ENCODE measurements around the gene SIX4. TPM values are rescaled to one million over a fixed set of nuclear protein-coding genes. Genes with fewer than 3 reads are reported as not detected.

The SIX4 gene
- total and polyA plus RNA-seq, 10 of the 15 experiments (the other 5 are each of a cell fraction or from before 2014, with no cell fraction given) = 0.04 to 0.26 (median 0.06) TPM; not detected in 5

GRCh38 chr14:60661721-60662120 lies 62.4 kb downstream of the SIX4 start:
- TF ChIP-seq SP1 (IDR thresholded peaks at IDR 0.05; ENCODE audit: low read depth, low read length) (no peak), STAT3 (IDR thresholded peaks at IDR 0.05; ENCODE audit: low read depth, low read length) (no peak), ESRRA (IDR thresholded peaks at IDR 0.05; ENCODE audit: low read length) (no peak), MXI1 (IDR thresholded peaks at IDR 0.05; ENCODE audit: low read depth, low read length) (no peak), SUPT20H (IDR thresholded peaks at IDR 0.05; ENCODE audit: borderline replicate concordance, control insufficient read depth, low read depth, low read length) (no peak), ZZZ3 (IDR thresholded peaks at IDR 0.05; ENCODE audit: control insufficient read depth, insufficient read length, low read depth) (no peak)
- TF ChIP-seq, protein P1, sequence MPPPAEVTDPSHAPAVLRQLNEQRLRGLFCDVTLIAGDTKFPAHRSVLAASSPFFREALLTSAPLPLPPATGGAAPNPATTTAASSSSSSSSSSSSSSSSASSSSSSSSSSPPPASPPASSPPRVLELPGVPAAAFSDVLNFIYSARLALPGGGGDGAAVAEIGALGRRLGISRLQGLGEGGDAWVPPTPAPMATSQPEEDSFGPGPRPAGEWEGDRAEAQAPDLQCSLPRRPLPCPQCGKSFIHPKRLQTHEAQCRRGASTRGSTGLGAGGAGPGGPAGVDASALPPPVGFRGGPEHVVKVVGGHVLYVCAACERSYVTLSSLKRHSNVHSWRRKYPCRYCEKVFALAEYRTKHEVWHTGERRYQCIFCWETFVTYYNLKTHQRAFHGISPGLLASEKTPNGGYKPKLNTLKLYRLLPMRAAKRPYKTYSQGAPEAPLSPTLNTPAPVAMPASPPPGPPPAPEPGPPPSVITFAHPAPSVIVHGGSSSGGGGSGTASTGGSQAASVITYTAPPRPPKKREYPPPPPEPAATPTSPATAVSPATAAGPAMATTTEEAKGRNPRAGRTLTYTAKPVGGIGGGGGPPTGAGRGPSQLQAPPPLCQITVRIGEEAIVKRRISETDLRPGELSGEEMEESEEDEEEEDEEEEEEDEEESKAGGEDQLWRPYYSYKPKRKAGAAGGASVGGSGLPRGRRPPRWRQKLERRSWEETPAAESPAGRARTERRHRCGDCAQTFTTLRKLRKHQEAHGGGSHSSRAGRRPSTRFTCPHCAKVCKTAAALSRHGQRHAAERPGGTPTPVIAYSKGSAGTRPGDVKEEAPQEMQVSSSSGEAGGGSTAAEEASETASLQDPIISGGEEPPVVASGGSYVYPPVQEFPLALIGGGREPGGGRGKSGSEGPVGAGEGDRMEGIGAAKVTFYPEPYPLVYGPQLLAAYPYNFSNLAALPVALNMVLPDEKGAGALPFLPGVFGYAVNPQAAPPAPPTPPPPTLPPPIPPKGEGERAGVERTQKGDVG (CRISPR knock-in tag; IDR thresholded peaks at IDR 0.05) = no peak
- TF ChIP-seq, protein P2, sequence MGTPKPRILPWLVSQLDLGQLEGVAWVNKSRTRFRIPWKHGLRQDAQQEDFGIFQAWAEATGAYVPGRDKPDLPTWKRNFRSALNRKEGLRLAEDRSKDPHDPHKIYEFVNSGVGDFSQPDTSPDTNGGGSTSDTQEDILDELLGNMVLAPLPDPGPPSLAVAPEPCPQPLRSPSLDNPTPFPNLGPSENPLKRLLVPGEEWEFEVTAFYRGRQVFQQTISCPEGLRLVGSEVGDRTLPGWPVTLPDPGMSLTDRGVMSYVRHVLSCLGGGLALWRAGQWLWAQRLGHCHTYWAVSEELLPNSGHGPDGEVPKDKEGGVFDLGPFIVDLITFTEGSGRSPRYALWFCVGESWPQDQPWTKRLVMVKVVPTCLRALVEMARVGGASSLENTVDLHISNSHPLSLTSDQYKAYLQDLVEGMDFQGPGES (IDR thresholded peaks at IDR 0.05) = no peak
- TF ChIP-seq, protein P3, sequence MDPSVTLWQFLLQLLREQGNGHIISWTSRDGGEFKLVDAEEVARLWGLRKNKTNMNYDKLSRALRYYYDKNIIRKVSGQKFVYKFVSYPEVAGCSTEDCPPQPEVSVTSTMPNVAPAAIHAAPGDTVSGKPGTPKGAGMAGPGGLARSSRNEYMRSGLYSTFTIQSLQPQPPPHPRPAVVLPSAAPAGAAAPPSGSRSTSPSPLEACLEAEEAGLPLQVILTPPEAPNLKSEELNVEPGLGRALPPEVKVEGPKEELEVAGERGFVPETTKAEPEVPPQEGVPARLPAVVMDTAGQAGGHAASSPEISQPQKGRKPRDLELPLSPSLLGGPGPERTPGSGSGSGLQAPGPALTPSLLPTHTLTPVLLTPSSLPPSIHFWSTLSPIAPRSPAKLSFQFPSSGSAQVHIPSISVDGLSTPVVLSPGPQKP (IDR thresholded peaks at IDR 0.05; ENCODE audit: low read depth, low read length) = no peak
- SMC1A ChIA-PET (ENCODE audit: uncharacterized antibody, unreplicated experiment) = no interaction called here
- Histone ChIP-seq H3K79me2 (ENCODE audit: control insufficient read depth, insufficient read depth, low read length) (no peaks in the 10 kb centered on the region), H3K4me2 (ENCODE audit: control insufficient read depth, insufficient read depth) (no peak overlapping the region), H3K9me3 (replicated peaks; ENCODE audit: control insufficient read depth, insufficient read depth, low read length) (no peaks in the 10 kb centered on the region), H2AFZ (ENCODE audit: control insufficient read depth, low read depth, low read length) (no peak overlapping the region), H3K4me3 (no peak overlapping the region), H3K27me3 (replicated peaks in 1 of 2; ENCODE audit: control insufficient read depth in 2 of 2, insufficient read depth in 2 of 2, low read length in 1 of 2) (no peaks in the 10 kb centered on the region; a peak in 1 of 4 replicates), H3K4me1 (ENCODE audit: control insufficient read depth, insufficient read depth, low read length) (peaks cover 6% of the 10 kb centered on the region), H4K20me1 (ENCODE audit: control insufficient read depth, insufficient read depth) (no peaks in the 10 kb centered on the region), H3K9ac (ENCODE audit: control insufficient read depth, insufficient read depth, low read length) (no peak overlapping the region), H3K27ac (ENCODE audit: control insufficient read depth, insufficient read depth) (no peak overlapping the region), H3K36me3 (ENCODE audit: control insufficient read depth in 2 of 2, insufficient read depth in 2 of 2, low read length in 1 of 2) (no peaks in the 10 kb centered on the region)
- RAD21 ChIA-PET (ENCODE audit: unreplicated experiment) = no interaction called here
- DNase-seq (ENCODE audit: low read depth, low spot score) = no peak
- FAIRE-seq = no peak
- 53% methylated on average over 1 of the region's 1 CpG for WGBS (ENCODE audit: insufficient coverage, insufficient replicate concordance, low lambda C conversion rate, missing lambda C conversion rate)
- ATAC-seq = no peak
- BruUV-seq (replicated peaks) = no TSS peak
- in situ Hi-C loops (cut with MboI) (no loop called here), intact Hi-C loops (cut with micrococcal nuclease; ENCODE audit: unreplicated experiment) (no loop called here)
- POLR2A ChIA-PET = no interaction called here
- CTCF ChIA-PET = no interaction called here

Other genes with a start within 250 kb of the SIX4 start
- not detected in 2 replicates for gene C14orf39, start 238.3 kb downstream of the SIX4 start, total RNA-seq (2014; rRNA removed)
- not detected in 2 replicates for gene C14orf39, start 238.3 kb downstream of the SIX4 start, total RNA-seq (2014; rRNA removed; fragmentation: Illumina TruSeq; extraction: Trizol)
- gene C14orf39, start 238.3 kb downstream of the SIX4 start, total RNA-seq (2021) = not detected in 2 replicates
- 0.39 TPM in 1 of 2 replicates, not detected in the other for gene C14orf39, start 238.3 kb downstream of the SIX4 start, polyA plus RNA-seq (2011; rRNA removed)
- not detected in 2 replicates for gene C14orf39, start 238.3 kb downstream of the SIX4 start, polyA plus RNA-seq (2014; fragmentation: Illumina TruSeq; extraction: Trizol)
- under 1 TPM; 0.24 to 0.31 TPM for gene C14orf39, start 238.3 kb downstream of the SIX4 start, polyA plus RNA-seq (2014; fragmentation: Nextera tagmentation; extraction: Ambion mirVana)
- gene C14orf39, start 238.3 kb downstream of the SIX4 start, polyA plus RNA-seq (2014; rRNA removed) = not detected in 2 replicates
- gene C14orf39, start 238.3 kb downstream of the SIX4 start, polyA plus RNA-seq (2016; fragmentation: Nextera tagmentation; extraction: Ambion mirVana) = not detected
- gene SIX6, start 215.2 kb downstream of the SIX4 start, total RNA-seq (2014; rRNA removed) = not detected in 2 replicates
- not detected in 2 replicates for gene SIX6, start 215.2 kb downstream of the SIX4 start, total RNA-seq (2014; rRNA removed; fragmentation: Illumina TruSeq; extraction: Trizol)
- gene SIX6, start 215.2 kb downstream of the SIX4 start, total RNA-seq (2021) = not detected in 2 replicates
- not detected in 2 replicates for gene SIX6, start 215.2 kb downstream of the SIX4 start, polyA plus RNA-seq (2011; rRNA removed)
- gene SIX6, start 215.2 kb downstream of the SIX4 start, polyA plus RNA-seq (2014; fragmentation: Illumina TruSeq; extraction: Trizol) = not detected in 2 replicates
- gene SIX6, start 215.2 kb downstream of the SIX4 start, polyA plus RNA-seq (2014; fragmentation: Nextera tagmentation; extraction: Ambion mirVana) = not detected
- gene SIX6, start 215.2 kb downstream of the SIX4 start, polyA plus RNA-seq (2014; rRNA removed) = not detected in 2 replicates
- not detected for gene SIX6, start 215.2 kb downstream of the SIX4 start, polyA plus RNA-seq (2016; fragmentation: Nextera tagmentation; extraction: Ambion mirVana)
- 0.06 TPM in 1 of 2 replicates, not detected in the other for gene SIX1, start 74.9 kb downstream of the SIX4 start, total RNA-seq (2014; rRNA removed)
- gene SIX1, start 74.9 kb downstream of the SIX4 start, total RNA-seq (2014; rRNA removed; fragmentation: Illumina TruSeq; extraction: Trizol) = not detected in 2 replicates
- not detected in 2 replicates for gene SIX1, start 74.9 kb downstream of the SIX4 start, total RNA-seq (2021)
- 0.03 and 0.04 TPM in 2 replicates for gene SIX1, start 74.9 kb downstream of the SIX4 start, polyA plus RNA-seq (2011; rRNA removed)
- gene SIX1, start 74.9 kb downstream of the SIX4 start, polyA plus RNA-seq (2014; fragmentation: Illumina TruSeq; extraction: Trizol) = 0.04 TPM in 1 of 2 replicates, not detected in the other
- under 1 TPM; 0.05 TPM for gene SIX1, start 74.9 kb downstream of the SIX4 start, polyA plus RNA-seq (2014; fragmentation: Nextera tagmentation; extraction: Ambion mirVana)
- gene SIX1, start 74.9 kb downstream of the SIX4 start, polyA plus RNA-seq (2014; rRNA removed) = not detected in 2 replicates
- gene SIX1, start 74.9 kb downstream of the SIX4 start, polyA plus RNA-seq (2016; fragmentation: Nextera tagmentation; extraction: Ambion mirVana) = not detected
- gene MNAT1, start 10.4 kb upstream of the SIX4 start, total RNA-seq (2014; rRNA removed) = 29.0 and 29.4 TPM in 2 replicates
- gene MNAT1, start 10.4 kb upstream of the SIX4 start, total RNA-seq (2014; rRNA removed; fragmentation: Illumina TruSeq; extraction: Trizol) = 48.7 and 52.5 TPM in 2 replicates
- gene MNAT1, start 10.4 kb upstream of the SIX4 start, total RNA-seq (2021) = 26.5 and 28.9 TPM in 2 replicates
- 51.7 and 68.0 TPM in 2 replicates for gene MNAT1, start 10.4 kb upstream of the SIX4 start, polyA plus RNA-seq (2011; rRNA removed)
- gene MNAT1, start 10.4 kb upstream of the SIX4 start, polyA plus RNA-seq (2014; fragmentation: Illumina TruSeq; extraction: Trizol) = 47.4 and 51.5 TPM in 2 replicates
- gene MNAT1, start 10.4 kb upstream of the SIX4 start, polyA plus RNA-seq (2014; fragmentation: Nextera tagmentation; extraction: Ambion mirVana) = 10 to 100 TPM; 62.0 to 67.4 TPM
- gene MNAT1, start 10.4 kb upstream of the SIX4 start, polyA plus RNA-seq (2014; rRNA removed) = 23.8 and 34.2 TPM in 2 replicates
- 10 to 100 TPM; 28.6 to 29.2 TPM for gene MNAT1, start 10.4 kb upstream of the SIX4 start, polyA plus RNA-seq (2016; fragmentation: Nextera tagmentation; extraction: Ambion mirVana)

Measured in GM12878 (cell line).